ENCODE data around the gene ZNF487.
"Not testable (repeated sequence)": the region's sequence is repeated elsewhere in the genome, so short reads cannot be mapped to it uniquely, and the experiment has no call there.

The ZNF487 gene

GRCh38 chr10:43448742-43449141 is 11.8 kb downstream of the ZNF487 start:
- H3K27me3 ChIP-seq (ENCODE audit: insufficient read depth, low read depth): no peaks in the 10 kb centered on the region
- no peak overlapping the region for H3K27ac ChIP-seq
- no peaks in the 10 kb centered on the region for H4K20me1 ChIP-seq (ENCODE audit: insufficient read depth)
- H3K9ac ChIP-seq: no peak overlapping the region
- no peak overlapping the region for H3K4me2 ChIP-seq
- peaks cover 11% of the 10 kb centered on the region for H3K4me1 ChIP-seq (ENCODE audit: low read depth, poor library complexity, severe bottlenecking)
- H2AFZ ChIP-seq (ENCODE audit: low read depth): no peak overlapping the region
- no peaks in the 10 kb centered on the region for H3K36me3 ChIP-seq (ENCODE audit: insufficient read depth)
- TF ChIP-seq CTCF (conservative IDR thresholded peaks at IDR 0.05; ENCODE audit: low read depth, low read length): no peak
- no peak overlapping the region for H3K4me3 ChIP-seq (IDR thresholded peaks at IDR 0.05; ENCODE audit: insufficient read depth, low read depth, low read length)
- no peaks in the 10 kb centered on the region for H3K79me2 ChIP-seq (ENCODE audit: insufficient read depth, low read depth)

GRCh38 chr10:43452356-43452914 is 15.5 kb downstream of the ZNF487 start:
- no peak overlapping the region for H3K9ac ChIP-seq
- no peak for TF ChIP-seq CTCF (conservative IDR thresholded peaks at IDR 0.05; ENCODE audit: low read depth, low read length)
- H3K4me2 ChIP-seq: no peak overlapping the region
- peaks cover 28% of the 10 kb centered on the region for H3K4me1 ChIP-seq (ENCODE audit: low read depth, poor library complexity, severe bottlenecking)
- H3K79me2 ChIP-seq (ENCODE audit: insufficient read depth, low read depth): no peaks in the 10 kb centered on the region
- no peak overlapping the region for H3K27ac ChIP-seq
- no peak overlapping the region for H2AFZ ChIP-seq (ENCODE audit: low read depth)
- no peaks in the 10 kb centered on the region for H4K20me1 ChIP-seq (ENCODE audit: insufficient read depth)
- H3K27me3 ChIP-seq (ENCODE audit: insufficient read depth, low read depth): no peaks in the 10 kb centered on the region
- H3K4me3 ChIP-seq (IDR thresholded peaks at IDR 0.05; ENCODE audit: insufficient read depth, low read depth, low read length): no peak overlapping the region
- no peaks in the 10 kb centered on the region for H3K36me3 ChIP-seq (ENCODE audit: insufficient read depth)

- no peak overlapping the region for H3K27ac ChIP-seq
- peaks cover 28% of the 10 kb centered on the region for H3K4me1 ChIP-seq (ENCODE audit: low read depth, poor library complexity, severe bottlenecking)
- no peak overlapping the region for H3K9ac ChIP-seq
- no peaks in the 10 kb centered on the region for H3K27me3 ChIP-seq (ENCODE audit: insufficient read depth, low read depth)
- TF ChIP-seq CTCF (conservative IDR thresholded peaks at IDR 0.05; ENCODE audit: low read depth, low read length): no peak
- H3K4me2 ChIP-seq: no peak overlapping the region
- H3K4me3 ChIP-seq (IDR thresholded peaks at IDR 0.05; ENCODE audit: insufficient read depth, low read depth, low read length): no peak overlapping the region
- H2AFZ ChIP-seq (ENCODE audit: low read depth): no peak overlapping the region
- no peaks in the 10 kb centered on the region for H3K36me3 ChIP-seq (ENCODE audit: insufficient read depth)
- H3K79me2 ChIP-seq (ENCODE audit: insufficient read depth, low read depth): no peaks in the 10 kb centered on the region
- no peaks in the 10 kb centered on the region for H4K20me1 ChIP-seq (ENCODE audit: insufficient read depth)
Observed at GRCh38 chr10:43453266-43453831, 16.4 kb downstream of the ZNF487 start.

- not testable (repeated sequence) for H3K27ac ChIP-seq; H3K36me3 ChIP-seq (ENCODE audit: insufficient read depth); H3K4me2 ChIP-seq; H3K27me3 ChIP-seq (ENCODE audit: insufficient read depth, low read depth); H3K79me2 ChIP-seq (ENCODE audit: insufficient read depth, low read depth); H4K20me1 ChIP-seq (ENCODE audit: insufficient read depth); H2AFZ ChIP-seq (ENCODE audit: low read depth); H3K9ac ChIP-seq; H3K4me3 ChIP-seq (IDR thresholded peaks at IDR 0.05; ENCODE audit: insufficient read depth, low read depth, low read length)
- H3K4me1 ChIP-seq (ENCODE audit: low read depth, poor library complexity, severe bottlenecking): peaks cover 28% of the 10 kb centered on the region
Observed at GRCh38 chr10:43454025-43454424, 17.1 kb downstream of the ZNF487 start.

- not testable (repeated sequence) for H3K9ac ChIP-seq; H3K27ac ChIP-seq; H3K4me2 ChIP-seq; H4K20me1 ChIP-seq (ENCODE audit: insufficient read depth); H3K27me3 ChIP-seq (ENCODE audit: insufficient read depth, low read depth); H3K36me3 ChIP-seq (ENCODE audit: insufficient read depth); H3K4me3 ChIP-seq (IDR thresholded peaks at IDR 0.05; ENCODE audit: insufficient read depth, low read depth, low read length); H3K79me2 ChIP-seq (ENCODE audit: insufficient read depth, low read depth)
- Histone ChIP-seq H3K4me1 (ENCODE audit: low read depth, poor library complexity, severe bottlenecking) (peaks cover 28% of the 10 kb centered on the region), H2AFZ (ENCODE audit: low read depth) (peak overlapping the region; percentile 98; the same call in 1 of the 2 replicates)
Observed at GRCh38 chr10:43456561-43456960, 19.6 kb downstream of the ZNF487 start.
